NCI-H146 treated with DMSO at 0.1 percent for 48 hours (cell line): ENCODE results near the gene SKI.

Source experiments
- DNase-seq: peaks from one replicate; lab custom pipeline; 2025; ENCODE audit not compliant: unreplicated experiment; lab: John Stamatoyannopoulos, UW

SKI gene

GRCh38 chr1:2228157-2228594 is at the start of gene SKI:
Gene SKI, plus strand, starts transcription at chr1:2228319. Its CDS starts 448 bp downstream, at chr1:2228767.
- no peak for DNase-seq

- DNase-seq: no peak
These were observed 49.2 kb upstream of the SKI start for GRCh38 chr1:2178875-2179274.

GRCh38 chr1:2179283-2180013 is 48.7 kb upstream of the SKI start:
- peak; percentile 7 for DNase-seq

- DNase-seq: no peak
These were observed 47.5 kb upstream of the SKI start for GRCh38 chr1:2180297-2181245.

GRCh38 chr1:2181271-2181670 is 46.8 kb upstream of the SKI start:
- no peak for DNase-seq

GRCh38 chr1:2181752-2182151 is 46.4 kb upstream of the SKI start:
- DNase-seq: peak; percentile 2

GRCh38 chr1:2182376-2182775 is 45.7 kb upstream of the SKI start:
- DNase-seq: no peak

GRCh38 chr1:2183937-2184334 is 44.2 kb upstream of the SKI start:
- no peak for DNase-seq

- no peak for DNase-seq
These were observed 43.6 kb upstream of the SKI start for GRCh38 chr1:2184531-2184930.

- DNase-seq: no peak
These were observed 43.2 kb upstream of the SKI start for GRCh38 chr1:2184934-2185333.

- DNase-seq: no peak
These were observed 42.0 kb upstream of the SKI start for GRCh38 chr1:2185880-2186855.

GRCh38 chr1:2186901-2187300 is 41.2 kb upstream of the SKI start:
- DNase-seq: no peak

GRCh38 chr1:2187619-2188018 is 40.5 kb upstream of the SKI start:
- no peak for DNase-seq

GRCh38 chr1:2188336-2188735 is 39.8 kb upstream of the SKI start:
- no peak for DNase-seq

- DNase-seq: peak; percentile 83
These were observed 38.4 kb upstream of the SKI start for GRCh38 chr1:2189459-2190425.

- DNase-seq: no peak
These were observed 37.6 kb upstream of the SKI start for GRCh38 chr1:2190491-2190976.

- no peak for DNase-seq
These were observed 35.8 kb upstream of the SKI start for GRCh38 chr1:2192031-2192995.

- DNase-seq: no peak
These were observed 34.4 kb upstream of the SKI start for GRCh38 chr1:2193514-2194281.
